Ureter (tissue), 1 donor: ENCODE data around the gene BEGAIN. TPM values are rescaled to one million over a fixed set of nuclear protein-coding genes. Genes with fewer than 3 reads are reported as not detected.

Experiments
- DNase-seq: peaks from one replicate; pipeline ENCODE4 v3.0.0-alpha.2; 2020; ENCODE audit warnings: low spot score
- total RNA-seq: library from RNA; stranded (reverse); gene quantifications from one replicate; pipeline ENCODE4 v1.2.4, GENCODE V29; 2023
- donor health status: DM: yes; HTN: yes; CAD: no.

Gene BEGAIN
- total RNA-seq, 1 donor from 2014 or later, result 4.2 TPM

DNA sequence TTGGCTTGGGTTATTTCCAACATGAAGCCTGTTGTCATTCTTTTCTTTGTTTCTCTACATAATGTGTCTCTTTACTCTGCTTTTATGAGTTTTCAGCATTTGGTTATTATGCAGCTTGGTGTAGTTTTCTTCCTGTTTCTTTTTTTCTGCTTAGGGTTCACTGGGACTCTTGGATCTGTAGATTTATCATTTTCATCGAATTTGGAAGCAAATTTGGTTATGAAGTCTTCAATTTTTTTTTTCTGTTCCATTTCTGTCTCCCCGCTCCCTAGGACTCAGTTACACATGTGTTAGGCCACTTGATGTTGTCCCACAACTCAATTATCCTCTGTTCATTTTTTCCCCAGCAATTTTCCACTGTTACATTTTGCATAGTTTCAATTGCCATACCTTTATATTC, 13.8 kb upstream of the BEGAIN start:
- no peak for DNase-seq

DNA sequence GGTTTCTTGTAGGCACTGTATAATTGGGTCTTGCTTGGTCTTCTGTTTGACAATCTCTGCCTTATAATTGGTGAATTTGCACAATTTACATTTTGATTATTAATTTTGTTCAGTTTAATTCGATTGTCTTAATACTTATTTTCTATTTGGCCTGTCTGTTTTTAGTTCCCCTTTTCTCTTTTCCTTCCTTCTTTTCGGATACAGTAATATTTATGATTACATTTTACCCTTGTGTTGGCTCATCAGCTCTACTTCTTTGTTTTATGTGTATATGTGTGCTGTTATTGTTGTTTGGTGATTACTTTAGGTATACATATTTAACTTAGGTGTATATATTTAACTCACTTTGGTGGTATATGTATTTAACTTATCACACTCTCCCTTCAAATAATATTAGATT, 12.8 kb upstream of the BEGAIN start:
- no peak for DNase-seq

DNA sequence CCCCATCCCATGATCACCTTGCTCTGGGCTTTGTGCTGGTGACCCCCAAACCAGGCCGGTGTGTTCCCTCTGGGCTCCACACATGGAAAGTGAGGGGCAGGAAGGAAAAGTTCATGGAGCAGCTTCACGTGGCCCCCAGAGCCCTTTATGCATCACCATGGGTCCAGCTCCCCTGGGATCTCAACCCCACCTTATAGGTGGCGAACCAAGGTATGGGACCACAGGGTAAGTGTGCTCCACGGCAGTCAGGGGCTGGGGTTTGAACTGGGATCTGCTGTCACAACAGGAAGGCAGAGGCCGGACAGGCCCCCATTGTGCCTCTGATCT, 7.4 kb upstream of the BEGAIN start:
- DNase-seq, result no peak

DNA sequence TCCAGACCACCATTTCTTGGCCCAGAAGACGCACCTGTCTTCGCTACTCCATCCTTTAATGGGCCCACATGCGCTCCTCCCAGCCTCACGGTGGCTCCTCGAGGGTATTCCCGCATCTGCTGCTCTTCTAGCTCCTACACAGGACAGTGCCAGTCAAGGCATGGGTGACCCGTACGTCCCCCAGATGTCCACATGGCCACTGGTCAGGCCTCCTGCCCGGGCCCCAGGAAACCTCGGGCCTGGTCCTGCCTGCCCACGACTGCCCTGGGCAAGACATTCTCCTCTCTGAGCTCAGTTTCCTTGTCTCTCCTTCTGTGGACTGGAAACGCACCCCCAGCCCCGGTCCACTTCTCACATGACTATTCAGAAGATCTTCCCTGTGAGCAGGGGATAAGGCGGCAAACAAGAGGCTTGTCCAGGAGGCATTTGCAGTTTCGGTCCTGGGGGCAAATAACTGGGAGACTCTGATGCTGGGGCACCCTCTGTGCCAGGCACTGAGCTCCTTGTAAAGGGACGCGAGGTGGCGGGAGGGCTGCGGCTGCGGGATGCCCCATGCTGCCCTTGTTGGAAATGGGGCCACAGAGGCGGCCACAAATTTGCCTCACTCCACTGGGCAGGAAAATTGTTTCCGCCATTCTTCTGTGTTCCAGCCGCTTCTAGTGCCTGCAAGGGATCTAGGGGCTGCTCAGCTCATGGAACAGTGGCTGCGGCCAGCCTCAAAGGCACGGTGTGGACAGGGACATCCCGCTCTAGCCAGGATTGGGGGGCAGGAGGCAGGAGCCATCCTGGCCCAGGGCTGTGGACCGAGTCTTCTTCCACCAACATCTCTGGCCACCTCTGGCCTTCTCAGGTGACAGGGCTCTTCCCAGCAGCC, 6.8 kb upstream of the BEGAIN start:
- DNase-seq, result no peak

DNA sequence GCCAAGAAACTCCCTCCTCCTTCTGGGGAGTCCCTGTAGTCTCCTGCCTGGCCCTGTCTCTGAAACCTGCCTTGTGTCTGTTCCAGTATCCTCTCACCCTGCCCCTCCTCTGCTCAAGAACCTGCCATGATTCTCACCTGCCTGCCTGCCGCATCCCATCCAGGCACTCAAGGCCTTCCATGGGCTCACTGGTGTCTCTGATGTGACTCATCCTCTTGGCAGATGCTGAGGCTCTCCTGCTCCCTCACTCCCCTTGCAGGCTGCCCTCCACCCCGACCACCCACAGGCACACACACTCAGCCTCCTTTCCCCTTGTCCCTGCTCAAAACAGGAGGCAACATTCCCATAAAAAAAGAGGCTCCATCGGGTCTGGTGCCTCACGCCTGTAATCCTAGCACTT, 5.8 kb upstream of the BEGAIN start:
- no peak for DNase-seq

DNA sequence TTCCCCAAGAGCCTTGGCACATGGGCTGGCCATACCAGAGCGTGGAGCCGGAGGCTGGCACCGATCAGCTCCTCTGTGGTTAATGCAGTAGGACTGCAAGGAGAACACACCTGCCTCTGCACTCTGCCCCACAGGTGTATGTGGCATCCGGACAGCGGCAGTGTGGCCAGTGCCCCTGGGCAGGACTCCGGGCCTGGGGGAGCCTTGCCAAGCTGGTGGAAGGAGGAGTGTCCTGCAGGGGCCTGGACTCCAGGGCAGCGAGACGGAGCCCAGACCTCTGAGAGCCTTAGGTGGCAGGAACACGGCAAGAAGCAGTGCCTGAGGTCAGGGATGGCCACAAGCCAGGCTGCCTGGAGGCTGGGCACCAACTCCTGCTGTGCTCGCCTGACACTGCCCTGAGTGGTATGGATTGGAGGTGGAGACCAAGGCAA, 5.3 kb upstream of the BEGAIN start:
- DNase-seq, result no peak

DNA sequence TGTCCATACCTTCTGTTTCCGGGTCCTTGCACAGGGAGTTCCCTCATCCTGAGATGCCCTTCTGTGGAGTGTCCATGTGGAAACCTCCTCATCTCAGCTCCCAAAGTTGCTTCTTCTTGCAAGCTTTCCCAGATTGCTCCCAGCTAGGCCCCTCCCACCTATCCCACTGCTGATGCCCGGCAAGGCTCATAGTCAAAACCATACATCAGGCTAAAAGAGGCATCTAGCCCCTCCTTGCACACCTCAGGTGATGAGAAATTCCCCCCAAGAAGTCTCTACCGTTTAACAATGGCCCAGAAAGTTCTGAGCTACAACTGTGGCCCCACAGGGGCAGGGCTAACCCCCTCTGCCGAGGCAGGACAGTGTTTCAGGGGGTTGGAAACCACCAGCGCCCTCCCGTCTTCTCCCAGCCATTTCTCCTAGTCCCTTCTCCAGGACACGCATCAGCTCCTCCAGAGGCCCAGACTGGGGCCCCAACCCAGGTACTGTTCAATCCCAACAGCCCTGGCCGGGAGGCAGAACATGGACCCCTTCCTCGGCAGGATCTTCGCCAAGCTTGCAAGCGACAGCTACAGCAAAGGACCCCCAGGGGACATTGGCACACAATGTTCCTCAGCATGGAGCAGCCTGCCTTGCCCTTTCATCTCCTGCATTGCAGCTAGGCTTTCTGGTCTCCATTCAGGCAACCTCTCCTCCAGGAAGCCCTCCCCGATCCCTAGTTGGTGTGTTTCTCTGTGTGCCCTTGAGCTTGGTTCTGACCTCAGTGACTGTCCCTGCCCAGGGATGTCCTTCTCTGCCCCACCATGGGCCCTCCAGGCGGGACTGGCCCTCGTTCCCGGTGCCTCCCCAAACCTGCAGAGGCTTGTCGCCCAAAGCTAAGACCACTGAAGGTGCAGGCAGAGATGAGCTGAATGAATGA, 4.5 kb upstream of the BEGAIN start:
- DNase-seq, result no peak

DNA sequence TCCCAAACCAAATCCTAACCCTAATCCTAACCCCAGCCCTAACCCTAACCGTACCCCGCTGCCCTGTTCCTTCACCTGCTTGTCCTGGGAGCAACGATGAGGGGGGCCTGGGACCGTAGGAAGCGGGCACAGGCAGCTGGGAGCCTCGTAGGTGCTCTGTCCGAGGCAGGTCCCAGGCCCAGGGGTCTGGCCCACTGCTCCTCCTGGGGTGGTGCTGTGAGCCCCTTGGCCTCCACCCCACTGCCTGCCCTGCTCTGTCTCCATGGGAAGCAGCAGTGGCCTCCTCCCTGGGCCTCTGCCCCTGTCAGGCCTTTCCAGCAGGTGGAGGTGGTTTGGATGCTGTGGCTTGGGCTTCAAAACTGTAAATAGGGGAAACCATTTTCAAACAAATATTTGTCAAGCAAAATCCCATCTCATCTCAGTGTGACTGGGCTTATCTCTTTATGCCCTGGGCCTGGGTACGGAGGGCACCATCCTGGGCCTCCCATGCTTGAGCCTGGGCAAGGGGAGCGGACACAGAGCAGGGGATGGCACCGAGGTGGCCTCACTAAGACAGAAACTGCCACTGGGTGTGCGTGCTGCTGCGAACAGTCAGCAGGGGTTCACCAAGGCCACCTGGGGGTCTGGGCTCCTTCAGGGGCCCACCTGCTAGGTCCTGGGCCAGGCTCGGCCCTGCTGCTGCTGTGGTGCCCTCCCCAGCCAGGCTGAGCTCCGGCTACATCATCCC, 3.7 kb upstream of the BEGAIN start:
- DNase-seq, result no peak

DNA sequence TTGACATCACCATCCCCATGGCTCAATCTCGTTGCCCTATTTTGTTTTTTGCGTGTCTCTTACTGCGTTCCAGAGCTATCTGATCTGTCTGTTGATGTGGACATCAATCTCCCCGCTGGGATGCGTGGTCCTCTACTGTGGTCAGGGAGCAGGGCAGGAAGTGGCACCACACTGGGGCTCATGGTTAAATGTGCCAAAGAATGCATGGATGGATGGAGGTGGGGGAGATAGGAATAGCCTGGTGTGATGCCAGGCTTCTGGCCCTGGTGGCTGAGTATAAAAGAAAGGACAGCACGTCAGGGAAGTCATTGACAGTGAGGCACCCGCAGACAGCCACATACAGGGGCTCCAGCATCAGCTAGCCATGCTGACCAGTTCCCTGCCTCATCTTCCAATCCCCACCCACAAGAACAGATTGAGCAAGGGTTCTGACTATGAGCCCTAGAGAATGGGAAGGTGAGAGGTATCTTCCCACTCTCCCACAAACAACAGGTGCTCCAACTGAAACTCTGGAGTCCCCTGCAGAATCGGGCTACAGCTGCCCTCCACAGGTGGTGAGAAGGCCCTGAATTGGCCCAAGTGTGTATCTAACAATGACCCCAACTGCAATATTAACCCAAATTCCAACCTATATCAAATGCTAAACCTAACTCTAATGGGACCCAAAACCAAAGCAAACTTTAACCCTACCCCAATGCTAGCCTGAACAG, 2.7 kb upstream of the BEGAIN start:
- no peak for DNase-seq

DNA sequence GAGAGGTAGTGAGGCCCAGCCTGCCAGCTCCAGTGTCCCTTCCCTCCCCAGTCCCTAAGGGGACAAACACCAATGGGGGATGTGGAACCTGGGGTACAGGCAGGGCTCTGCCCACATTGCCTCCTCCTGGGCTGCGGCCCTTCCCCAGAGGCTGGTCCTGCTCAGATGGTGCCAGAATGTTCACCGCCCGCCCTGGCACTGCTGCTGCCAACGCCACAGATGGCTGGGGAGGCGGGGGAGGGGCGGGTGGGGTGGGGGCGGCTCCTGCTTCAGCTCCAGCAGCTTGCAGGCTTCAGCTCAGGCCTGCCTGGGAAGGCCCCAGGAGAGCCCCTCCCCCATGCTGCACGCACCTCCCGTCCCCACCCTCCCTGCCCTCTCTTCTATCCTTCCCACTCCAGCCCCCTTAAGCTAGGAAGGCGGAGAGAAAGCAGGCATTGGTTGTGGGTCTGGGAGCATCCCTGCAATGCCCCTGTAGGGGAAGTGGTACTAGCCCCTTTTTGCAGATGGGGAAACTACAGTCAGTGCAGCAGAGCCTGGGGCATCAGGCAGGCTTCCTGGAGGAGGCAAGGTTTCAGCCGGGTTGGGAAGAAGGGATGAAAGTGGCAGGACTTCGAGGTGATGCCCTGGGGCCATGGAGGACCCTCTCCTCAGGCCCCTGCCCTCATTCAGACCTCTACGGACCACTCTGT, 2.0 kb upstream of the BEGAIN start:
- no peak for DNase-seq

DNA sequence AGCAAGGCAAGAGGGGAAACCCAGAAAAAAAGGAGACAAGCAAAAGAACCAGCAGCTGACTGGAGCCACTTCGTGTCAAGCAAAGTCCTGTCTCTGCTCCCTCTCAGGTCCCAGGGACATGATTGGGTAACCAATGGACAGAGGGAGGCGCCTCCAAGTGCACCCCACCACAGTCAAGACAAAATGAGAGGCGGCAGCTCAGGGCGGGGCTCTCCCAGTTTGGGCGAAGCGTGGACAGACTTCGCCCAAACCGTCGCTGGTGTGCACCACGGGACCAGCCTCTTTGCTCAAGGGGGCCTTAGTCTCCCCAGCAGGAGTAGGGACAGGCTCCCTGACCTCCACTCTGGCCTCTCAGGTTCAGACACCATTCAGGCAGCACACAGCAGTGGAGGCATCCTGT, 1.5 kb upstream of the BEGAIN start:
- no peak for DNase-seq

DNA sequence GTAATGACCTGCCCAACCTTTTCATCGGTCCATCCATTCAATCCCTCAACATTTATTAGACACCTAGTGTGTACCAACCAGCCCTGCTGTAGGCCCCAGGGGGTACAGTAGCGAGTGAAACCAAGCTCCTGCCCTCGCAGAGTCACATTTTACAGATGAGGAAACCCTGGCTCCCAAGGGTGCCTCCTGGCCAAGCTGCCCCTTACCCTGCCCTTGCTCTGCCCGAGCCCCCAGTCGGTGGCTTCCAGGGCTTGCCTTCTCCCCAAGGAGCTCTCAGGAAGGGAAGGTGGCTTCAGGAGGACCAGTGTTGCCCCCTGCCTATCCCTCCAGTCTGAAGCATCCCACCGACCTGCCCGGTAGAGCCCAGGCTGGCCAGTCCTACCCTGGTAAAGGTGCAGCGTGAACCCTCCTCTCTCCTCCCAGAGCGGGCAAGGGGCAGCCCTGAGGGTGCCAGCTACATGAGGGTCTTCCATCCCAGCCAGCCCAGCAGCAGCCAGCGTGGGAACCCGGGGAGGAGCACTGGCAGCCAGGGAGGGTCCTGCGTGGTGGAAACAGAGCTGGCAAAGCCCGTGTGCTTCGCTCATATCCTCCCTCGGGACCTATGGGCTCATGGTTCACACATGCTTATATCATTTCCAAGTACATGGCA, 670 bp upstream of the BEGAIN start:
- DNase-seq, result no peak

DNA sequence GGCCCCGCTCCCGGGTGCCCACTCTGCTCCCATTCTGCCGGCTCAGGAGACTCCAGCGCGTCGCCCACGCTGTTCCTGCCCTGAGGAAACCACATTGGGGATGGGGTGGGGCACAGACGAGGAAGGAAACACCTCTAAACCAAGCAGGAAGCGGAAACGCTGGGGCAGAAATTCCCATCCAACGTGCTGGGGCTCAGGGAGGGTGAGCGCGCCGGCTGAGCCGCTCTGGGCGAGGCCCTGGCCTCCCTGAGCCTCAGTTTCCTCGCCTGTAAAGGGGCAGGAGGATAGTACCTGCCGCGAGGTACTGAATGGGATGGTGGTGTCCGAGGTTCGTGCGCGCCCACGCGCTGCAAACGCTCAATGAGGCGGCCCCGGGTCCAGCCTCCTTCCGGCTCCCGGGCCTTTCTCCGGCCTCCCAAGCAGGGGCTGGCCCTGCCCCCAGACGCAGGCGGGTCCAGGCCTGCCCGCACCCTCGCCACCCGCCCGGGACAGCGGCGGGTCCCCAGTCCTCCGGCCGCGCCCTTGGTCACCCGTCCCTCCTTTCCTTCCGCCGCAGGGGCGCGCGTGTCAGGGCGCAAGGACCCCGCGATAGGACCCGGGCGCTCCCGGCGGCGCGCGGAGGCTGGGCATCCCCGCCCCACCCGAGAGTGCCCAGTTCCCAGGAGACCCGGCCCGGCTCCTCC, 673 bp downstream of the BEGAIN start:
- DNase-seq, result no peak

DNA sequence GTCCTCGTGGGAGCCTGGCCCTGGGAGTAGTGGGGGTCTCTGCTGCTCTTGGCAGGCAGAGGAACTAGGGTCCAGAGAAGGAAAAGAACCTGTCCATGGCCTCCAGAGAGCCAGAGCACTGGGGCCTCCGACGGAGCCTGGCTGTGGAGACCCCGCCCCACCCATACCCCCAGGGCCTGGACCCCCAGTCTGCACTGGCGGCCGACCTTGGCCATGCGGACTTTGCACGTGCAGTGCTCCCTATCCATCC, 1.1 kb downstream of the BEGAIN start:
- no peak for DNase-seq

DNA sequence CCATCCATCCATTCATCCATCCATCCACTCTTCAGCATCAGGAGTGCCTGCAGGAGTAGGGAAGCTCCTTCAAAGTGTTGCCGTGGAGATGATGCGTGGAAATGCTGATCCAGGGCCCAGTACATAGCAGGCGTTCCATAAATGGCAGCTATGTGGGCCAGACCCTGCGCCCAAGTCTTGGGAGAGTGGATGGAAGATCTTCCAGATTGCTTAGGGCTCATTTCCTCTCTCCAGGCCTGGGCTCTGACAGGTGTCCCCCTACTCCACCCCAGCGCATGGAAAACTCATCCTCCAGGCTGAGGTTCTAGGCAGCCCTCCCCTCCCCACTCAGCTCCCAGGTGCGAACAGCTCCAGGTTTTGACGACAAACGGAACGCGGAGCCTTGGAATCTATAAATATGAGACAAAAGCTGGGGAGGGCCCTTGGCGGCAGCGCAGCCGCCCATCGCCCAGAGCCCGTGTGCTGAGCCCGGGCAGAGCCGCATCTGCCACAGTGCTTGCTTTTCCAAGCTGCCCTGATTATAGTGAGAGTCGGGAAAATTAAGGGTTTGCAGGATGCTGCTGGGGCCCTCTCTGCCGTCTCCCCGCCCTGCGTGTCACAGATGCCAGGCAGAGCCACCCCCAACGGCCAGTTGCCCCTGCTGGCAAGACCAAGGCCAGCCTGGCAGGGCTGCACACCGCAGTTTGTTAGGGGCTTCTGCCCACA, 1.6 kb downstream of the BEGAIN start:
- DNase-seq, result no peak

DNA sequence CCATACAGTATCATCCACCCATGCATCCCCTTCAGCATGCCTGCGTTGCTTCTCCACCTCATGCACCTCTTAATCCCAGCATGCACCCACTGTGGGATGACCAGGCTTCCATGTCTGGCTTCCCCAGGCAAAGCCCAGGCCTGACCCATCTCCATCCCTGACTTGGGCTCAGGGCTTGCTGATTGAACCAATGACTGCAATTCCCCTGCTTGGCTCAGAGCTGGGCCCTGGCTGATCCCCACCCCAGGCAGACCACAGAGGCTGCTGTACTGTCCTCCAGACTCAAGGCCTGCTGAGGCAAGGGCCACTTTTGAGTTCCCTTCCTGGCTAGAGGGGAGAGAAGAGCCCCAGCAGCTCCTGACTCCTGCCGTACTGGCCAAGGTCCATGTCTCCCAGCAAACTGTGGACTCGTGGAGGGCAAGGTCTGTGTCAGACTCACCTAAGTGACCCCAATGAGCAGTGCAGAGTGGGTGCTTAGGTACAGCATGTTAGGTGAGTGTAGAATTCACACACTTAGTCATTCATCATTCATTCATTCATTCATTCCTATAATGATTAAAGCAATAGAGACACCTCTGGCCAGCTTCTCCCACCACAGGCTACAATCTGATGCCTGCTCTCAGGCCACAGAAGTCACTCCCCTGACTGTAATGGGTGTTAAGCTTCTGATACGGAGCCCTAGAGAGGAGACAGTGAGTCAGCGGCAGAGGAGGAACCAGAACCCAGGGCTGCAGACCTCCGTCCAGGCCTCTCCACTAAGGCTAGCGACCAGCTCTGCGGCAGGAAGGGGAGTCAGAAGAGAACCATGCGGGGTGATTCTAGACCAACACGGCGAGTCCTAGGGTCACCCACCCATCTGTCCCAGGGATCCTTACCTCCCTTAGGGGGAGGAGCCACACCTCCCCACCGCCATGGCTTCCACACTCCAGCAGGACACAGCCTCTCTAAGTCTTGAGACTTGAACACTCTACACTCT, 2.9 kb downstream of the BEGAIN start:
- DNase-seq, result no peak

DNA sequence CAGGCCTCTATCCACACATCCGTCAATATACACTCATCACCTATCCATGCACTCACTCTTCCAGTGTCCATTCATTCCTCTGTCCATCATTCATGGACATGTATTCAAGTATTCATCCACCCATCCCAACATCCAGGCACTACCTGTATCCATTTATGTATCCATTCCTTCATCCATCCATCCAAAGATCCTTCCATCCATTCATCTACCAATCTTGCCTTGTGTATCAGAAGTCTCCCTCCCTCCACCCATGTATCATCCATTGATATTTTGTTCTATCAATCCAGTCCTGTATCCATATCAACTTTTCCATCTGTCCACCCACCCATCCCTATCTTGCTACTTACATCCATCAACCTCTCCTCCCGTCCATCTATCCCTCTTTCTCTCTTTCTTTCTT, 4.0 kb downstream of the BEGAIN start:
- no peak for DNase-seq

DNA sequence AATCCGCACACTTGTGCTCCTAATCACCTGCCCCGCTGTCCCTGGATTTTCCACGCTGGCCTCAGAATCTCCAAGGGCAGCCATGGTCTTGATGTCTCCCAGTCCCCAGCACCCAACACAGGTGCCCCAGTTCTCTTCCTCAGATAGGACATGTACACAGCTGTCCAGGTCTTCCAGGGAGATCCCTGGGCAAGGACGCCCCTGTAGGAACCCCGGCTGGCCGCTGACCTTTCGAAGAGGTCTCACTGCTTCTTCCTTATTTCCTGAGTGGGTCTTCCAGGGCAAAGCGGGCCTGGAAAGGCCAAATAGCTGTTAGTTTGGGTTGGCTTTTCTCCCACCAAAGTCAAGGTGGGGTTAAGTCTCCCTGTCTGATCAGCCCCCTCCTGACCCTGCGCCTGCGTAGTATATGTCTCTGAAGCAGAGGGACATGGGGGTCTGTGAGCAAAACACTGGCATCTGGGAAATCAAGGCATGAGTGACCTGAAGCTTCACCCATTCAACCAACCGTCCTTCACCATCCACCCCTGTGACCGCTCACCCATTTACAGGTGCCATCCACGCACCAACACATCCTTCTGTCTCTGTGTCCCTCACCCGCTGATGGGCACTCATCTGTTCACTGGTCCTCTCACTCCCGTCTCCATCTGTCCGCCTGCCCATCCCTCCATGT, 4.6 kb downstream of the BEGAIN start:
- no peak for DNase-seq
